ENCODE data around the gene IL2RA. TPM values are rescaled to one million over a fixed set of nuclear protein-coding genes. Genes with fewer than 3 reads are reported as not detected.

The IL2RA gene
- total and polyA plus RNA-seq, 5 donors = 0.18 to 1.3 (median 0.76) TPM

- H3K27ac ChIP-seq (ENCODE audit: low read length) = peak overlapping the region; percentile 56
- DNase-seq = no peak
- peak in 1 of 2 donors; percentile 39 for ATAC-seq
- intact Hi-C loops (cut with DNase I) = no loop called here
- H3K4me1 ChIP-seq (ENCODE audit: control insufficient read depth, insufficient read depth, low read length) = no peaks in the 10 kb centered on the region
- no peaks in the 10 kb centered on the region for H3K9me3 ChIP-seq (ENCODE audit: control insufficient read depth, low read length)
- peaks cover 2% of the 10 kb centered on the region for H3K27me3 ChIP-seq (ENCODE audit: control insufficient read depth, insufficient read depth)
- no peak overlapping the region for H3K4me3 ChIP-seq (ENCODE audit: low read length)
- 44% methylated on average over 3 of the region's 3 CpGs for WGBS
These were observed 39.5 kb downstream of the IL2RA start for GRCh38 chr10:6022660-6023059.

GRCh38 chr10:6020826-6021225, 41.3 kb downstream of the IL2RA start:
- Histone ChIP-seq H3K9me3 (ENCODE audit: control insufficient read depth, low read length) (no peaks in the 10 kb centered on the region), H3K4me1 (ENCODE audit: control insufficient read depth, insufficient read depth, low read length) (no peaks in the 10 kb centered on the region), H3K27ac (ENCODE audit: low read length) (no peak overlapping the region), H3K4me3 (ENCODE audit: low read length) (no peak overlapping the region), H3K27me3 (ENCODE audit: control insufficient read depth, insufficient read depth) (no peaks in the 10 kb centered on the region)
- DNase-seq (peak in 1 of 3 donors; percentile 59), ATAC-seq (no peak)
- 81% methylated on average over 9 of the region's 9 CpGs for WGBS
- intact Hi-C loops (cut with DNase I) = no loop called here

GRCh38 chr10:6019796-6020195, 42.4 kb downstream of the IL2RA start:
- no peak for ATAC-seq
- Histone ChIP-seq H3K4me3 (ENCODE audit: low read length) (no peak overlapping the region), H3K27me3 (ENCODE audit: control insufficient read depth, insufficient read depth) (no peaks in the 10 kb centered on the region), H3K9me3 (ENCODE audit: control insufficient read depth, low read length) (no peaks in the 10 kb centered on the region), H3K27ac (ENCODE audit: low read length) (no peak overlapping the region), H3K4me1 (ENCODE audit: control insufficient read depth, insufficient read depth, low read length) (no peaks in the 10 kb centered on the region)
- intact Hi-C loops (cut with DNase I) = loop anchor here in 3 of 4 donors (5.0 to 10.0 kb wide), 3 partner anchors 58 to 75 kb away; partner anchors contain the start of gene RBM17 (in 1 of the 3)
- WGBS = 89% methylated on average over 12 of the region's 12 CpGs
- DNase-seq = no peak

GRCh38 chr10:6019010-6019782, 43.0 kb downstream of the IL2RA start:
- Histone ChIP-seq H3K27ac (ENCODE audit: low read length) (peak overlapping the region; percentile 32), H3K9me3 (ENCODE audit: control insufficient read depth, low read length) (no peaks in the 10 kb centered on the region), H3K27me3 (ENCODE audit: control insufficient read depth, insufficient read depth) (no peaks in the 10 kb centered on the region), H3K4me3 (ENCODE audit: low read length) (no peak overlapping the region), H3K4me1 (ENCODE audit: control insufficient read depth, insufficient read depth, low read length) (no peaks in the 10 kb centered on the region)
- intact Hi-C loops (cut with DNase I) = loop anchor here in 3 of 4 donors (5.0 to 10.0 kb wide), 3 partner anchors 58 to 74 kb away; partner anchors contain the start of gene RBM17 (in 1 of the 3)
- 91% methylated on average over 6 of the region's 6 CpGs for WGBS
- DNase-seq (no peak), ATAC-seq (no peak)

- H3K9me3 ChIP-seq (ENCODE audit: control insufficient read depth, low read length) = no peaks in the 10 kb centered on the region
- no peaks in the 10 kb centered on the region for H3K4me1 ChIP-seq (ENCODE audit: control insufficient read depth, insufficient read depth, low read length)
- H3K27ac ChIP-seq (ENCODE audit: low read length) = peak overlapping the region; percentile 32
- H3K27me3 ChIP-seq (ENCODE audit: control insufficient read depth, insufficient read depth) = no peaks in the 10 kb centered on the region
- H3K4me3 ChIP-seq (ENCODE audit: low read length) = no peak overlapping the region
- 45% methylated on average over 5 of the region's 5 CpGs for WGBS
- ATAC-seq (peak; percentile 93 to 96), DNase-seq (peak; percentile 82 to 91 (median 85))
- intact Hi-C loops (cut with DNase I) = loop anchor here in 3 of 4 donors (5.0 to 10.0 kb wide), 3 partner anchors 59 to 74 kb away; partner anchors contain the start of gene RBM17 (in 1 of the 3)
These were observed 43.7 kb downstream of the IL2RA start for GRCh38 chr10:6018422-6018821.

- 91% methylated on average over 8 of the region's 8 CpGs for WGBS
- DNase-seq (no peak), ATAC-seq (peak; percentile 21 to 25)
- H3K27ac ChIP-seq (ENCODE audit: low read length) = peak overlapping the region; percentile 23
- intact Hi-C loops (cut with DNase I) = loop anchor here in 3 of 4 donors (5.0 to 10.0 kb wide), 3 partner anchors 59 to 73 kb away; partner anchors contain the start of gene RBM17 (in 1 of the 3)
- no peaks in the 10 kb centered on the region for H3K4me1 ChIP-seq (ENCODE audit: control insufficient read depth, insufficient read depth, low read length)
- H3K4me3 ChIP-seq (ENCODE audit: low read length) = no peak overlapping the region
- H3K27me3 ChIP-seq (ENCODE audit: control insufficient read depth, insufficient read depth) = no peaks in the 10 kb centered on the region
- H3K9me3 ChIP-seq (ENCODE audit: control insufficient read depth, low read length) = no peaks in the 10 kb centered on the region
These were observed 44.3 kb downstream of the IL2RA start for GRCh38 chr10:6017781-6018354.

- ATAC-seq (peak; percentile 4 to 8), DNase-seq (peak in 2 of 3 donors; percentile 38 to 54)
- intact Hi-C loops (cut with DNase I) = loop anchor here in 2 of 4 donors (5.0 to 10.0 kb wide), 3 partner anchors 70 to 73 kb away; partner anchors contain the start of gene RBM17 (in 2 of the 2)
- no peaks in the 10 kb centered on the region for H3K27me3 ChIP-seq (ENCODE audit: control insufficient read depth, insufficient read depth)
- H3K4me1 ChIP-seq (ENCODE audit: control insufficient read depth, insufficient read depth, low read length) = no peaks in the 10 kb centered on the region
- H3K9me3 ChIP-seq (ENCODE audit: control insufficient read depth, low read length) = no peaks in the 10 kb centered on the region
- H3K27ac ChIP-seq (ENCODE audit: low read length) = no peak overlapping the region
- no peak overlapping the region for H3K4me3 ChIP-seq (ENCODE audit: low read length)
- 51% methylated on average over 6 of the region's 6 CpGs for WGBS
These were observed 47.9 kb downstream of the IL2RA start for GRCh38 chr10:6014241-6014761.

GRCh38 chr10:6013413-6014192, 48.6 kb downstream of the IL2RA start:
- no peak for DNase-seq

GRCh38 chr10:6012121-6012905, 49.9 kb downstream of the IL2RA start:
- intact Hi-C loops (cut with DNase I) = loop anchor here in 2 of 4 donors (5.0 to 10.0 kb wide), 3 partner anchors 68 to 75 kb away; partner anchors contain the start of gene RBM17 (in 2 of the 2)
- no peak overlapping the region for H3K27ac ChIP-seq (ENCODE audit: low read length)
- no peaks in the 10 kb centered on the region for H3K27me3 ChIP-seq (ENCODE audit: control insufficient read depth, insufficient read depth)
- no peaks in the 10 kb centered on the region for H3K9me3 ChIP-seq (ENCODE audit: control insufficient read depth, low read length)
- ATAC-seq (no peak), DNase-seq (no peak)
- no peaks in the 10 kb centered on the region for H3K4me1 ChIP-seq (ENCODE audit: control insufficient read depth, insufficient read depth, low read length)
- no peak overlapping the region for H3K4me3 ChIP-seq (ENCODE audit: low read length)
- WGBS = 84% methylated on average over 15 of the region's 15 CpGs

More at GRCh38 chr10:6013413-6014192, 48.6 kb downstream of the IL2RA start:
- no peaks in the 10 kb centered on the region for H3K27me3 ChIP-seq (ENCODE audit: control insufficient read depth, insufficient read depth)
- ATAC-seq = no peak
- WGBS = 76% methylated on average over 17 of the region's 17 CpGs
- no peaks in the 10 kb centered on the region for H3K9me3 ChIP-seq (ENCODE audit: control insufficient read depth, low read length)
- H3K4me1 ChIP-seq (ENCODE audit: control insufficient read depth, insufficient read depth, low read length) = no peaks in the 10 kb centered on the region
- no peak overlapping the region for H3K27ac ChIP-seq (ENCODE audit: low read length)
- intact Hi-C loops (cut with DNase I) = loop anchor here in 2 of 4 donors (5.0 to 10.0 kb wide), 3 partner anchors 69 to 74 kb away; partner anchors contain the start of gene RBM17 (in 2 of the 2)
- H3K4me3 ChIP-seq (ENCODE audit: low read length) = no peak overlapping the region

- Histone ChIP-seq H3K9me3 (ENCODE audit: control insufficient read depth, low read length) (no peaks in the 10 kb centered on the region), H3K4me3 (ENCODE audit: low read length) (no peak overlapping the region), H3K27ac (ENCODE audit: low read length) (no peak overlapping the region), H3K4me1 (ENCODE audit: control insufficient read depth, insufficient read depth, low read length) (no peaks in the 10 kb centered on the region), H3K27me3 (ENCODE audit: control insufficient read depth, insufficient read depth) (no peaks in the 10 kb centered on the region)
- intact Hi-C loops (cut with DNase I) = loop anchor here in 2 of 4 donors (5.0 to 10.0 kb wide), 3 partner anchors 67 to 76 kb away; partner anchors contain the start of gene RBM17 (in 2 of the 2)
- no peak for DNase-seq
- WGBS = 93% methylated on average over 8 of the region's 8 CpGs
- no peak for ATAC-seq
These were observed 50.6 kb downstream of the IL2RA start for GRCh38 chr10:6011558-6011957.
